GM20000 (cell line): ENCODE results near the gene FUS.
A peak's percentile ranks its signal among the peaks of the same experiment; 100 is the strongest.

Source experiments
- DNase-seq: peaks from one replicate; pipeline ENCODE4 v3.0.0; 2012; ENCODE audit warnings: low spot score
- CTCF ChIP-seq: IDR thresholded peaks from 2 replicates; pipeline ENCODE4 v1.5.1; 2012; ENCODE audit warnings: mild to moderate bottlenecking, control low read depth; ENCODE audit errors: extremely low read depth, missing control alignments

The FUS gene

DNA sequence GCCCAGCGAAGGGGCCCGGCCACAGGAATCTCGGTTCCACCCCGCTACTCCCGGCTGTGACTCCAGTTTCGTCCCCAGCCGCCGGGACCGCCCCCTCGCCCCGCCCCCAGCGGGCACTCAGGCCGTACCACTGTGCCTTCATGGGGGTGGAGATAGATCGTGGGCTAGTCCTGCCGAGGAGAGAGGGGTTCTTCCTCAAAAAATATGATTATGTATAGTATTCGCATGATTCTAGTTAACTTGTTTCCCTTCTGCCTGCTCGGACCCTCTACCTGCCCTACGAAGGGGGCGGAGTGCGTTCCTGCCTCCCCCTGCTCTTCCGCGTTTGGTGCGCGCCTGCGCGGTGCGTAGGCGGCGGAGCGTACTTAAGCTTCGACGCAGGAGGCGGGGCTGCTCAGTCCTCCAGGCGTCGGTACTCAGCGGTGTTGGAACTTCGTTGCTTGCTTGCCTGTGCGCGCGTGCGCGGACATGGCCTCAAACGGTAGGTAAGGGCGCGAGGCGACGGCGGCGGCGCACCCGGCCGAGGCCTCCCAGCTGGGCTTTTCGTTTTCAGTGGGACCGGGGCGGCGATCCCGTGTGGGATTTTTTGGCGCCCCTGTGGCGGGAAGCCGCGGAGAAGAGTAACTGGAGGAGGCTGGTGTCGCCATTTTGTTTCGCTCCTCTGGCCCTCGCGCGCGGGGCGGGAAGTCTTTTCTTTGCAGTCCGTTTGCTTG, at the start of gene FUS:
FUS (plus strand) TSS at position 393 of the 713 bp plus-strand sequence; CDS start at position 469, 76 bp downstream.
- peak; percentile 96 for DNase-seq

DNA sequence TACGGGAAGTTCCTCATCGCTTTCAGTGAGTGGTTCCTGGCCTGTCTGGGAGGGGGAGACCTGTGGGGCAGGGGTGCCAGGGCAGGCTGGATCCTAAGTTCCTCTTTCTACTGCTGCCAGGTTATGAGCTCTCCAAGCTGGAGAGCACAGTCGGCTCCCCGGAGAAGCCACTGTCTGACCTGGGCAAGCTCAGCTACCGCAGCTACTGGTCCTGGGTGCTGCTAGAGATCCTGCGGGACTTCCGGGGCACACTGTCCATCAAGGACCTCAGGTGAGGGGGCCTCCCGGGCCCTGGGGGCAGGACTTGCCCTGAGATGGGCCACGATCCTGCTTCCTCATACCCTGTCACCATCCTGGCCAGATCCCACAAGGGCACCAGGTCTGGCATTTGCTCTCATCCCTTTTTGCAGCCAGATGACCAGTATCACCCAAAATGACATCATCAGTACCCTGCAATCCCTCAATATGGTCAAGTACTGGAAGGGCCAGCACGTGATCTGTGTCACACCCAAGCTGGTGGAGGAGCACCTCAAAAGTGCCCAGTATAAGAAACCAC, 49.5 kb upstream of the FUS start:
- DNase-seq: no peak
- TF ChIP-seq CTCF: no peak

More for the DNA sequence above, at the start of gene FUS:
- TF ChIP-seq CTCF: no peak

DNA sequence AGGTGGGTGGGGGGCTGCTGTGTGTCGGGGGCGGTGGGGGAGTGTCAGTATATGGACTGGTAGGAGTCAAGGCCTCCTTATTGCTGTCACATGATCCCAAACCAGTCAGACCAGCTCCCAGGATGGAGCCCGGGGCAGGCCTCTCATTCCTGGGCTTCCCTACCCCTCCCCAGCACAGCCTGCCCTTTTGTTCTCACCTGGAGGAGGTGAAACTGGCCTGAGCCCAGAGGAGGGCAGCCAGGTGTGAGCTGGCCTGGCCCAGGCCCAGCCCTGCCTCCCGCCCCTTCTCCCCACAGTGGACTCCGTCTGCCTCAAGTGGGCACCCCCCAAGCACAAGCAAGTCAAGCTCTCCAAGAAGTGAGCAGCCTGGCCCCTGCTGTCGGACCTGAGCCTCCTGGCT, 49.0 kb upstream of the FUS start:
- TF ChIP-seq CTCF: no peak
- no peak for DNase-seq

DNA sequence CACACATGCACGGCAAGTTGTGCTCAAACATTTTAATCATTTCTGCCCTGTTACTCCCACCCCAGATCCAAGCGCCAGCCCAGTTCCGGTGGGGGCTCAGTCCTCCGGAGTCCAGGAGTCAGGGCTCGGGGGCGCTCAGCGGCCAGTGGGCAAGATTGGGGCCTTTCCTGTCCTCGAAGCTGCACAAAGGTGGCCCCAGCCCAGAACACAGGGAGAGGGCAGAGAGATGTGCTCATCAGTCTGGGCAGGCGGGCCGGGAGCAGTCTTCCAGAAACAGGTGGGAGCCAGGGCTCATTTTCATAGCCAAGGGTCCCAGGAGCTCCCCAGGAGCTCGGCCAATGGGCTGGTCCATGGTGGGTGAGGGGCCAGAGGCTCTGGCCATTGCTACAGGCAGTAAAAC, 48.5 kb upstream of the FUS start:
- no peak for TF ChIP-seq CTCF
- no peak for DNase-seq

- no peak for TF ChIP-seq CTCF
- DNase-seq: no peak
Measured at GRCh38 chr16:31131841-31132271, 48.1 kb upstream of the FUS start.

DNA sequence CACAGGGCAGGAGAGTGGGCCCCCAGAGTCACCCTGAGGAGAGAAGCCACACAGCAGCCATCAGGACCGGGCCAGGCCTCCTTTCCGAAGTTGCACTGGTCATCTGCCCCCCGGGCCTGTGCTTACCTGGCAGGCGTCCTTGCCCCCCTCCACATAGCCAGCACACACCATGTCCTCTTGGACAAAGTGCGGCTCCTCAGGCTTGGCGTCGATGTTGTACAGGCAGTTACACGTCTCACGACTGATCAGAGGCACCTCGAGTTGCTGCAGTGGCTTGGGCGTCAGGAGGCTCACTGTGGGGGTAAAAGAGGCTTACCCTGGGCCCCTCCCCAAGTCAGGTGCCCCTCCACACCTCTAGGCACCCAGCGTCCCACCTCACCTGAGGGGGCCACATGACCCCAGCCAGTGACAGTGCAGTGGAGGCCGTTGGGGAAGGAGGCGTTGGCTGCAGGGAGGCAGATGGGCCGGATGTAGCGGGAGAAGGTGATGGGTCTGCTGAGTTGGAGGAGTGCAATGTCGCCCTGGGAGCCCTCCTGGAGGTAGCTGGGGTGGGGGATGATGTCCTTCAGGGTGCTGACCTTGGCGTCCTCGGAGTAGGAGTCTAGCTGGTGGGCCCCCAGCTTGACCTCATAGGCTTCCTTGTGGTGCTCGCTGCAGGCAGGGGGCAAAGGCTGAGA, 47.5 kb upstream of the FUS start:
- no peak for DNase-seq
- TF ChIP-seq CTCF: no peak

DNA sequence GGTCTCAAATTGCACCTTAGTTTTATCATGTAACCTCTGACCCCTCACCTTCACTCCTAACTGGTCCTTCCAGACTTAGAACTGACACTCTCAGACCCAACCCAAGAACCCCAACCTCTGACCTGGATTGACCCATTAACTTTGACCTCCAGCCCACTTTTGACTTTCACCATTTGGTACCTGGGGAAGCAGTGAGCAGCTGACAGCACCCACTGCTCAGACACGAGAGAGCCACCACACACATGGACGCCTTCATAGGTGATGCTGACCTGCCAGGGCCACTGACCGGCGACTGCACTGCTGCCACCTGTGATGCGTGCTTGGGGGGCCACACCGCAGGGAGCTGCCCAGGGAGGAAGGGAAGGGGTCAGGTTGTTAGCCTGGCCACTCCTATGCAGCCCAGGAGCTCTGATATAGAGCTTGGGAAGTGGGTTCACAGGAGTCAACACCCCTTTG, 46.9 kb upstream of the FUS start:
- no peak for DNase-seq

More for the DNA sequence above, 46.9 kb upstream of the FUS start:
- TF ChIP-seq CTCF: no peak
